ENCODE data around the gene PRKCA. TPM values are rescaled to one million over a fixed set of nuclear protein-coding genes. Genes with fewer than 3 reads are reported as not detected.

Gene PRKCA
- total and polyA plus RNA-seq, 4 donors: 3.0 to 14.1 (median 5.4) TPM

- 83% methylated on average over 9 of the region's 9 CpGs for WGBS
- H3K9me3 ChIP-seq (ENCODE audit: control insufficient read depth in 4 of 4, low read length in 3 of 4): no peaks in the 10 kb centered on the region
- TF ChIP-seq MAX (IDR thresholded peaks at IDR 0.05) (no peak), FOXA1 (IDR thresholded peaks at IDR 0.05) (no peak), HNF4A (conservative IDR thresholded peaks at IDR 0.05) (no peak), GABPA (IDR thresholded peaks at IDR 0.05 in 1 of 2, conservative IDR thresholded peaks at IDR 0.05 in 1 of 2) (no peak), ATF3 (IDR thresholded peaks at IDR 0.05) (no peak), CTCF (IDR thresholded peaks at IDR 0.05; ENCODE audit: low read depth, low read length, missing input control) (no peak), ZBTB33 (IDR thresholded peaks at IDR 0.05) (no peak), JUND (IDR thresholded peaks at IDR 0.05) (no peak)
Measured at GRCh38 chr17:66811683-66812054, 509.3 kb downstream of the PRKCA start.

GRCh38 chr17:66812571-66812970 is 510.2 kb downstream of the PRKCA start:
- TF ChIP-seq HNF4A (conservative IDR thresholded peaks at IDR 0.05) (no peak), TAF1 (conservative IDR thresholded peaks at IDR 0.05) (no peak), JUND (IDR thresholded peaks at IDR 0.05) (no peak), HNF4G (IDR thresholded peaks at IDR 0.05) (no peak), CTCF (IDR thresholded peaks at IDR 0.05; ENCODE audit: low read depth, low read length, missing input control) (no peak), GABPA (IDR thresholded peaks at IDR 0.05 in 1 of 2, conservative IDR thresholded peaks at IDR 0.05 in 1 of 2) (no peak), NR2F2 (IDR thresholded peaks at IDR 0.05) (no peak), REST (IDR thresholded peaks at IDR 0.05) (no peak), EGR1 (IDR thresholded peaks at IDR 0.05; ENCODE audit: low read depth in 2 of 2) (no peak), FOXA2 (IDR thresholded peaks at IDR 0.05) (no peak), RXRA (IDR thresholded peaks at IDR 0.05) (no peak), SP1 (IDR thresholded peaks at IDR 0.05) (no peak)
- Histone ChIP-seq H3K36me3 (ENCODE audit: control insufficient read depth in 4 of 4, insufficient read depth in 3 of 4, low read depth in 1 of 4, low read length in 3 of 4) (no peaks in the 10 kb centered on the region), H3K27ac (ENCODE audit: low read depth in 1 of 2, low read length in 2 of 2) (no peak overlapping the region), H3K9ac (ENCODE audit: low read depth in 1 of 2, low read length in 2 of 2) (no peak overlapping the region), H3K4me3 (ENCODE audit: low read depth in 1 of 3, low read length in 3 of 3) (no peak overlapping the region), H3K9me3 (ENCODE audit: control insufficient read depth in 4 of 4, low read length in 3 of 4) (peaks cover 0 to 2% (median 0%) of the 10 kb centered on the region in 4 donors), H3K4me1 (ENCODE audit: control insufficient read depth in 4 of 4, insufficient read depth in 4 of 4, low read length in 3 of 4) (no peaks in the 10 kb centered on the region), H3K27me3 (ENCODE audit: control insufficient read depth in 4 of 4, insufficient read depth in 4 of 4, low read length in 3 of 4) (no peaks in the 10 kb centered on the region)
- DNase-seq (ENCODE audit: low spot score): no peak
- WGBS: 92% methylated on average over 5 of the region's 5 CpGs

More at GRCh38 chr17:66811683-66812054, 509.3 kb downstream of the PRKCA start:
- Histone ChIP-seq H3K36me3 (ENCODE audit: control insufficient read depth in 4 of 4, insufficient read depth in 3 of 4, low read depth in 1 of 4, low read length in 3 of 4) (no peaks in the 10 kb centered on the region), H3K27ac (ENCODE audit: low read depth in 1 of 2, low read length in 2 of 2) (no peak overlapping the region), H3K4me1 (ENCODE audit: control insufficient read depth in 4 of 4, insufficient read depth in 4 of 4, low read length in 3 of 4) (no peaks in the 10 kb centered on the region), H3K4me3 (ENCODE audit: low read depth in 1 of 3, low read length in 3 of 3) (no peak overlapping the region), H3K9ac (ENCODE audit: low read depth in 1 of 2, low read length in 2 of 2) (no peak overlapping the region), H3K27me3 (ENCODE audit: control insufficient read depth in 4 of 4, insufficient read depth in 4 of 4, low read length in 3 of 4) (no peaks in the 10 kb centered on the region)
- no peak for DNase-seq (ENCODE audit: low spot score)

Measured in liver (tissue), 9 donors.